ENCODE data around the gene ADRA2C.

GRCh38 chr4:3814053-3814570, 47.9 kb downstream of the ADRA2C start:
- TF ChIP-seq CTCF (IDR thresholded peaks at IDR 0.05; ENCODE audit: poor library complexity) (no peak), EZH2 (IDR thresholded peaks at IDR 0.05; ENCODE audit: borderline replicate concordance) (no peak)

Measured in hepatocyte (in vitro differentiated cells).